Lung (tissue), 12 donors: ENCODE results near the gene ASCC3. TPM values are rescaled to one million over a fixed set of nuclear protein-coding genes. Genes with fewer than 3 reads are reported as not detected.

ENCODE experiments used
- ATAC-seq: fragments of 200-7000 bp; cut with Tn5 transposase; one replicate; pipeline ENCODE4 v1.9.1; 2020; ENCODE audit warnings: moderate number of reproducible peaks; ENCODE audit not compliant: insufficient read depth, low FRiP score
- DNase-seq, 3 donors: peaks; one replicate each; pipeline ENCODE4 v3.0.0-alpha.2; 2013 to 2017
- H3K27ac ChIP-seq, 2 donors: one replicate each; pipeline ENCODE4 v1.5.1; 2013; ENCODE audit warnings: mild to moderate bottlenecking in 2 of 2, moderate library complexity in 2 of 2, control low read depth in 1 of 2, inconsistent platforms in 1 of 2, low read depth in 1 of 2, low read length in 1 of 2
- H3K27me3 ChIP-seq, 3 donors: one replicate each; pipeline ENCODE4 v1.5.1; 2013; ENCODE audit warnings: low read length in 2 of 3; ENCODE audit not compliant: control insufficient read depth in 3 of 3, insufficient read depth in 3 of 3
- H3K36me3 ChIP-seq, 4 donors: one replicate each; pipeline ENCODE4 v1.5.1; 2013; ENCODE audit warnings: low read length in 4 of 4, mild to moderate bottlenecking in 1 of 4, moderate library complexity in 1 of 4; ENCODE audit not compliant: control insufficient read depth in 4 of 4, insufficient read depth in 4 of 4
- H3K4me1 ChIP-seq, 5 donors: one replicate each; pipeline ENCODE4 v1.5.1; 2013; ENCODE audit warnings: low read length in 5 of 5, mild to moderate bottlenecking in 2 of 5, moderate library complexity in 1 of 5; ENCODE audit not compliant: control insufficient read depth in 5 of 5, insufficient read depth in 5 of 5
- H3K4me3 ChIP-seq: one replicate; pipeline ENCODE4 v1.5.1; 2013; ENCODE audit warnings: mild to moderate bottlenecking, control low read depth, moderate library complexity
- H3K9ac ChIP-seq, 2 donors: one replicate each; pipeline ENCODE4 v1.5.1; 2013; ENCODE audit warnings: low read length in 2 of 2, control low read depth in 1 of 2; ENCODE audit not compliant: insufficient read depth in 1 of 2
- H3K9me3 ChIP-seq, 4 donors: one replicate each; pipeline ENCODE4 v1.5.1; 2013; ENCODE audit warnings: low read length in 3 of 4, mild to moderate bottlenecking in 1 of 4, moderate library complexity in 1 of 4; ENCODE audit not compliant: control insufficient read depth in 4 of 4, insufficient read depth in 3 of 4
- CTCF ChIP-seq: IDR thresholded peaks from 2 replicates; pipeline ENCODE4 v1.5.1; 2012; ENCODE audit warnings: mild to moderate bottlenecking; ENCODE audit errors: control extremely low read depth, extremely low read depth
- WGBS, 2 donors: extraction: QIAGEN DNeasy Blood & Tissue Kit; methylation state at CpG; one replicate each; pipeline ENCODE4 v1.1.7; 2013; 5-methylcytosine and 5-hydroxymethylcytosine counted together
- polyA plus RNA-seq, 2 donors: library from polyadenylated mRNA; stranded (reverse); fragments of 200-250 nt; gene quantifications; one replicate each; pipeline ENCODE4 v1.2.1, GENCODE V29; 2013
- total RNA-seq, 2 donors: library from RNA; depleted of rRNA in 1 of 2; stranded (reverse); fragments of >200 nt in 1 of 2; gene quantifications; one replicate each; pipeline ENCODE4 v1.2.1, GENCODE V29; 2014 to 2021
- donor health status: control.
- donor health status: control.
- donor health status: Bipolar disorder and iron deficiency.
- donor health status: healthy.
- donor health status: DM: yes; HTN: yes; CAD: no.

The ASCC3 gene
- total and polyA plus RNA-seq, 4 donors, result 5.3 to 49.2 (median 22.0) TPM

GRCh38 chr6:100577425-100577824 is 303.7 kb downstream of the ASCC3 start:
- no peak overlapping the region for H3K9ac ChIP-seq
- no peaks in the 10 kb centered on the region for H3K4me1 ChIP-seq
- H3K27ac ChIP-seq, result no peak overlapping the region
- ATAC-seq, result no peak
- H3K36me3 ChIP-seq, result no peaks in the 10 kb centered on the region
- H3K27me3 ChIP-seq, result no peaks in the 10 kb centered on the region
- H3K4me3 ChIP-seq, result no peak overlapping the region
- peaks cover 0 to 6% (median 0%) of the 10 kb centered on the region in 4 donors for H3K9me3 ChIP-seq
- WGBS, 2 donors, result 85 to 89% methylated on average over 4 of the region's 4 CpGs
- no peak for TF ChIP-seq CTCF
- no peak for DNase-seq

DNA sequence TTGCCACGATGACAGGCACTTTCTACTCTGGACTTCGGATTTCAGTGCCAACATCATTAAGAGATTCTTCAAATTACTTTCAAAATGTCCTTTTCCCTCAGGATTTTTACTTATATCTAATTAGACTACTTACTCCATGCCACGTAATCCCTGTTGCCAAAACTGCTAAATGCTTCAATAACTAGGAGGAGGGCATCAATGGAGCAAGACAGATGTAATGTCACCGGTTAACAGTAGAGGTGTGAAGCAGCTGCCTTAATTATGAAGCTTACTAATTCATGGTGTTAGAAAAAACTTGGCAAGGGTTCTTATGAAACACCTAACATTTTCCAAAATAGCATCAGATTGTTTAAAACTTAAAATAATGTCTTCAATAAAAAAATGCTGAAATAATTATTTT is 305.2 kb downstream of the ASCC3 start:
- no peak overlapping the region for H3K9ac ChIP-seq
- H3K27ac ChIP-seq, result no peak overlapping the region
- TF ChIP-seq CTCF, result no peak
- DNase-seq, result no peak
- H3K36me3 ChIP-seq, result no peaks in the 10 kb centered on the region
- H3K4me3 ChIP-seq, result no peak overlapping the region
- no peak for ATAC-seq
- no peaks in the 10 kb centered on the region for H3K4me1 ChIP-seq
- WGBS, 2 donors, result 93 to 94% methylated on average over 4 of the region's 4 CpGs
- no peaks in the 10 kb centered on the region for H3K27me3 ChIP-seq
- H3K9me3 ChIP-seq, result peaks cover 0 to 6% (median 0%) of the 10 kb centered on the region in 4 donors

GRCh38 chr6:100574836-100575235 is 306.3 kb downstream of the ASCC3 start:
- Histone ChIP-seq H3K4me3 (no peak overlapping the region), H3K27ac (no peak overlapping the region), H3K9me3 (peaks cover 0 to 6% (median 0%) of the 10 kb centered on the region in 4 donors), H3K9ac (no peak overlapping the region), H3K27me3 (no peaks in the 10 kb centered on the region), H3K4me1 (no peaks in the 10 kb centered on the region), H3K36me3 (peaks cover 0 to 5% (median 0%) of the 10 kb centered on the region in 4 donors)
- DNase-seq, result no peak
- no peak for TF ChIP-seq CTCF
- no peak for ATAC-seq
- WGBS, 2 donors, result 97 to 98% methylated on average over 2 of the region's 2 CpGs

DNA sequence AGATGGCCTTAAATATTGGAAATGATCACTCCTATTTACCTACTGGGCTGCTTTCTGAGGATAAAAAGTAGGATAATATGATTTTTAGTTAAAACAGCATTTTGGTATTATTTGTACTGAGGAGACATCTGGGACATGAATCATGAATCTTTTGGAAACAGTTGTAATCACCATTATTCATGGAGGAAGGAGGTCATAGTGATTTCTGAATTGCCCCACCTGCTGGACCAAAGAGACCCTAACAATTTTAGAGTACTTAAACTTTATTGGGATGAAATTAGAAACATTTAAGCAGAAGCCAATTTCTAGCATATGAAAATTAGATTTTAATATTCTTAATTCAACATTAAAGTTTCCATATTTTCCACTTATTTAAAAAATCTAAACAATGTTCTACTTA is 308.0 kb downstream of the ASCC3 start:
- Histone ChIP-seq H3K9ac (no peak overlapping the region), H3K36me3 (peaks cover 0 to 5% (median 0%) of the 10 kb centered on the region in 4 donors), H3K9me3 (peaks cover 0 to 9% (median 0%) of the 10 kb centered on the region in 4 donors), H3K4me3 (no peak overlapping the region), H3K27ac (no peak overlapping the region), H3K4me1 (no peaks in the 10 kb centered on the region), H3K27me3 (no peaks in the 10 kb centered on the region)
- no peak for DNase-seq
- no peak for ATAC-seq
- no peak for TF ChIP-seq CTCF
